ENCODE data around the gene RBM33. TPM values are rescaled to one million over a fixed set of nuclear protein-coding genes. Genes with fewer than 3 reads are reported as not detected.

The RBM33 gene
- polyA plus RNA-seq, 1 experiment: 9.5 TPM

DNA sequence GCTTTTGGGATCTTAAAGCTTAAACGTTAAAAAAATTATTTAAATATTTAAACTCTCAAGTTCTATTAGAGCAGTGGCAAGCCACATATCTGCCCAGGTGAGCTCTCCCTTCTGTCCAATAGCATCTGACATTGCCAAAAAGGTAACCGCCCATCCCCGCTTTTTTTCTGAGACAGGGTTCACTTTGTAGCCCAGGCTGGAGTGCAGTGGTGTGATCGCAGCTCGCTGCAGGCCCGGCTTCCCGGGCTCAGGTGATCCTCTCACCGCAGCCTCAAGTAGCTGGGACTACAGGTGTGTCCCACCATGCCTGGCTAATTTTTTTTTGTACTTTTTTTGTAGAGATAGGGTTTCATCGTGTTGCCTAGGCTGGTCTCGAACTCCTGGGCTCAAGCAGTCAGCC is 83.2 kb downstream of the RBM33 start:
- no peak overlapping the region for H3K27ac ChIP-seq (ENCODE audit: low read depth, low read length)
- ChIA-PET CTCF (interaction anchor here (3.2 kb wide), 1 partner anchor 130 kb away, joined by 18 read pairs; no protein-coding TSS in a partner anchor), POLR2A (no interaction called here)
- no peaks in the 10 kb centered on the region for H3K27me3 ChIP-seq (ENCODE audit: control insufficient read depth, insufficient read depth, low read length)
- H3K9me3 ChIP-seq (ENCODE audit: control insufficient read depth, insufficient read depth, low read length): no peaks in the 10 kb centered on the region
- TF ChIP-seq, protein P1, sequence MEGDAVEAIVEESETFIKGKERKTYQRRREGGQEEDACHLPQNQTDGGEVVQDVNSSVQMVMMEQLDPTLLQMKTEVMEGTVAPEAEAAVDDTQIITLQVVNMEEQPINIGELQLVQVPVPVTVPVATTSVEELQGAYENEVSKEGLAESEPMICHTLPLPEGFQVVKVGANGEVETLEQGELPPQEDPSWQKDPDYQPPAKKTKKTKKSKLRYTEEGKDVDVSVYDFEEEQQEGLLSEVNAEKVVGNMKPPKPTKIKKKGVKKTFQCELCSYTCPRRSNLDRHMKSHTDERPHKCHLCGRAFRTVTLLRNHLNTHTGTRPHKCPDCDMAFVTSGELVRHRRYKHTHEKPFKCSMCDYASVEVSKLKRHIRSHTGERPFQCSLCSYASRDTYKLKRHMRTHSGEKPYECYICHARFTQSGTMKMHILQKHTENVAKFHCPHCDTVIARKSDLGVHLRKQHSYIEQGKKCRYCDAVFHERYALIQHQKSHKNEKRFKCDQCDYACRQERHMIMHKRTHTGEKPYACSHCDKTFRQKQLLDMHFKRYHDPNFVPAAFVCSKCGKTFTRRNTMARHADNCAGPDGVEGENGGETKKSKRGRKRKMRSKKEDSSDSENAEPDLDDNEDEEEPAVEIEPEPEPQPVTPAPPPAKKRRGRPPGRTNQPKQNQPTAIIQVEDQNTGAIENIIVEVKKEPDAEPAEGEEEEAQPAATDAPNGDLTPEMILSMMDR (IDR thresholded peaks at IDR 0.05; ENCODE audit: low read depth, low read length): no peak
- H3K4me3 ChIP-seq (ENCODE audit: low read depth, low read length): no peak overlapping the region
- DNase-seq (ENCODE audit: low read depth, low spot score): no peak

DNA sequence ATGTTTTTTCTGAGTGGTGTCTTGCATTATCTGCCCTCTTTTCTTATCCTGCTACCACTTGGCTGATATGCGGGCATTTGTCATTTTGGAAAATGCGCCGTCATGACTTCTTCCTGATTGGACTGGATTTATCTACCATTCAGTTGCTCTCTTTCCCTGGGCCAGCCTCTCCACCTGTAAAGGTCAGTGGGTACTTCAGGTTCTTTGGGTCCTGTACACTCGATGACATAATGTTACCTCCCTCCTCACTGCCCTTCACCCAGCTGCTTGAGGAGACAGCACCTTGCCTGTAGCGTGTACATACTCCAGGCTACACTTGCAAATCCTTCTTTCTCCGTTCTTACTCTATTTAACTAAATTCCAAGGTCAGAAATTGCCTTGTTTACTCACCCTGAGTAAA is 83.7 kb downstream of the RBM33 start:
- TF ChIP-seq, protein P1 (IDR thresholded peaks at IDR 0.05; ENCODE audit: low read depth, low read length): no peak
- DNase-seq (ENCODE audit: low read depth, low spot score): no peak
- no peaks in the 10 kb centered on the region for H3K27me3 ChIP-seq (ENCODE audit: control insufficient read depth, insufficient read depth, low read length)
- no peaks in the 10 kb centered on the region for H3K9me3 ChIP-seq (ENCODE audit: control insufficient read depth, insufficient read depth, low read length)
- no peak overlapping the region for H3K4me3 ChIP-seq (ENCODE audit: low read depth, low read length)
- CTCF ChIA-PET: interaction anchor here (3.2 kb wide), 1 partner anchor 130 kb away, joined by 18 read pairs; no protein-coding TSS in a partner anchor
- H3K27ac ChIP-seq (ENCODE audit: low read depth, low read length): no peak overlapping the region
- POLR2A ChIA-PET: no interaction called here

DNA sequence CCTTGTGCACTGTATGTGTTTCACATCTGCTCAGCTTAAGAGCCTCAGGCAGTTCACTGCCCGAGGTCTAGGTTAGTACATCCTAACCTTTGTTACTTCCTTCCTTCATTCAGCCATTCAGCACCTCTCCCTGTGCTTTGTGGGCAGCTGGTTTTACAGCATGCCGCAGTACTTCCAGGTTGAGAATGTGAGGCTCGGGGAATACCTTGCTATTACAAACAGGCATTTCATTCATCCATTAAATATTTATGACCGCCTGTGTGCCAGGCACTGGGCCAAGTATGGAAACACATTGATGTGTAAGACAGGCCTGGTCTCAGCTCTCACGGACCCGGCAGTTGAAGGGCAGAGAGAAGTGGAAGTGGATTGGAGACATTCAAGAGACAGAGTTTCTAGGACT is 85.4 kb downstream of the RBM33 start:
- CTCF ChIA-PET: interaction anchor here (15.4 kb wide), 1 partner anchor 130 kb away, joined by 257 read pairs; no protein-coding TSS in a partner anchor
- DNase-seq (ENCODE audit: low read depth, low spot score): no peak
- no peaks in the 10 kb centered on the region for H3K27me3 ChIP-seq (ENCODE audit: control insufficient read depth, insufficient read depth, low read length)
- H3K27ac ChIP-seq (ENCODE audit: low read depth, low read length): no peak overlapping the region
- TF ChIP-seq, protein P1 (IDR thresholded peaks at IDR 0.05; ENCODE audit: low read depth, low read length): no peak
- POLR2A ChIA-PET: no interaction called here
- no peak overlapping the region for H3K4me3 ChIP-seq (ENCODE audit: low read depth, low read length)
- no peaks in the 10 kb centered on the region for H3K9me3 ChIP-seq (ENCODE audit: control insufficient read depth, insufficient read depth, low read length)

DNA sequence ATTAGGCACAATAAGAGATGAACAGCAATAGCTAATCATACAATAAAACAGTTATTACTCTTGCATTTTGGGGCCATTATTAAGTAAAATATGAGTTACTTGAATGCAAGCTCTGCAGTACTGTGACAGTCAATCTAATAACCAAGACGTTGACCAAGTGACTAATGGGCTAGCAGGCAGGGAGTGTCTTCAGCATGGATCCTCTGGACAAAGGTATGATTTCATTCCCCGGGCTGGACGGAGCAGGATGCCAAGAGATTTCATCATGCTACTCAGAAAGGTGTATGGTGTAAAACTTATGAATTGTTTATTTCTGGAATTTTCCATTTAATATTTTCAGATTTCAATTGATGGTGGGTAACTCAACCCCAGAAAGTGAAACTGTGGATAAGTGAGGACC is 86.9 kb downstream of the RBM33 start:
- DNase-seq (ENCODE audit: low read depth, low spot score): no peak
- Histone ChIP-seq H3K9me3 (ENCODE audit: control insufficient read depth, insufficient read depth, low read length) (no peaks in the 10 kb centered on the region), H3K27me3 (ENCODE audit: control insufficient read depth, insufficient read depth, low read length) (no peaks in the 10 kb centered on the region), H3K27ac (ENCODE audit: low read depth, low read length) (no peak overlapping the region), H3K4me3 (ENCODE audit: low read depth, low read length) (no peak overlapping the region)
- ChIA-PET POLR2A (no interaction called here), CTCF (interaction anchor here (0.6 to 15.4 kb wide), 2 partner anchors 131 to 1162 kb away, joined by 4 to 257 read pairs; partner anchors contain the start of gene LMBR1)
- TF ChIP-seq, protein P1 (IDR thresholded peaks at IDR 0.05; ENCODE audit: low read depth, low read length): no peak

DNA sequence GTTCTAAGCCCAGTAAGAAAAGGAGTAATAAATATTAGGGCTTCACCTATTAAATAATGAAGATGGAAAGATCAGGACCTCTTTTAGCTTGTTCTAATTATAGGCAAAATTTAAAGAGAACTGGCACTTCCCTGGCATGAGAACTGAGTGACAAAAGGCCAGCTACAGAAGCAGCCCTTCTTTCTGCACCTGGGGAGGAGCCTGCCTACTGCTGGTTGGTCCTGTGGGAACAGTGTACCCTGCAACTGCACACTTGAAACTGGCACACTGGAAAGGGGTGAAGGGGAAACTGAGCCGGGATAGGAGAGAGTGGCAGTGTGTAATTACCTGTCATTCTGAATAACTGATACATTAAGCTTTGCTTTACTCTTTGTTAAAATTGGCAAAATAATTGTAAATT is 87.4 kb downstream of the RBM33 start:
- no peak for DNase-seq (ENCODE audit: low read depth, low spot score)
- Histone ChIP-seq H3K27ac (ENCODE audit: low read depth, low read length) (no peak overlapping the region), H3K9me3 (ENCODE audit: control insufficient read depth, insufficient read depth, low read length) (no peaks in the 10 kb centered on the region), H3K27me3 (ENCODE audit: control insufficient read depth, insufficient read depth, low read length) (no peaks in the 10 kb centered on the region), H3K4me3 (ENCODE audit: low read depth, low read length) (no peak overlapping the region)
- TF ChIP-seq, protein P1 (IDR thresholded peaks at IDR 0.05; ENCODE audit: low read depth, low read length): no peak
- ChIA-PET POLR2A (no interaction called here), CTCF (interaction anchor here (0.6 to 15.4 kb wide), 2 partner anchors 132 to 1161 kb away, joined by 4 to 257 read pairs; partner anchors contain the start of gene LMBR1)

Measured in AG04450 (cell line).